Measurements from ENCODE around the gene RTN4R.

RTN4R gene

DNA sequence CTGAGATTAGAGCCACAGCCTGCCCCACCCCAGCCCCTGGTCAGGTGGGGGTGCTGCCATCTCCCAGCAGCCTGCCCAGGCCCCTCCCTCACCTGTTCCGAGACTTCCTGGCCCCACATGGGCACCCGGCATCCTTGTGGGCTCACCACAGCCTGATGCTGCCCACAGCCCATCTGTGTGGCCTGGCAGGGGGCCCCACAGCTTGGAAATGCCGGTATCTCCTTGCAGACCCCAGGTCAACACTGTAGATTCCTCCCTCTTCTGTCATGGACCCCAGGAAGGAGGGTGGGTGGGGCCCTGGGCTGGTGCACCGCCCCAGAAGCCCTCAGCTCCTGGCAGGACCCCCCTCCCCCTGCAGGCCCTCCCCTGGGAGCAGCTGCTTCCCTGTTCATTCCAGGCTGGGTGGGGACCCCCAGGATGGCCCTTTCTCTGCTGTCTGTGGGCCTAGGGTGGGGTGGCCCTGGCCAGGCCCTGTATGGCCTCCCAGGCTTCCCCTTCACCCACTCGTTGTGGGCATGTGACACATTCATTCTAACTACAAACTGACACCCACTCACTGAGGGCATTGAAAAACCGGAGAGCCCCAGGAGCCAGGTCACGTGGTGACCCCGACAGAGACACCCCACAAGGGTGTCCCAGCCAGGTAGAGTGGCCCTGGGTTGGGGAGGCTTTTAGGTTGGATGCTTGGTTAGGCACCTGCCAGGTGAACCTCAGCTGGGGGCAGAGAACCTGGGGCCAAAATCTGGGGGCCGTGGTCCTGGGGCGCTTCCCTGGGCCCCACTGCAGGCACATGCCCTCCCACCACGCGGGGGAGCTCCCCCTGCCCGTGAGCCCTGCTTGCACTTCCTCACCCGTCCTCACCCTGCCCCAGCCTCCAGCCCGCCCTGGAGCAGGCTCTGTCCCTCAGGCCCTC is 73.2 kb downstream of the RTN4R start:
- DNase-seq: no peak

DNA sequence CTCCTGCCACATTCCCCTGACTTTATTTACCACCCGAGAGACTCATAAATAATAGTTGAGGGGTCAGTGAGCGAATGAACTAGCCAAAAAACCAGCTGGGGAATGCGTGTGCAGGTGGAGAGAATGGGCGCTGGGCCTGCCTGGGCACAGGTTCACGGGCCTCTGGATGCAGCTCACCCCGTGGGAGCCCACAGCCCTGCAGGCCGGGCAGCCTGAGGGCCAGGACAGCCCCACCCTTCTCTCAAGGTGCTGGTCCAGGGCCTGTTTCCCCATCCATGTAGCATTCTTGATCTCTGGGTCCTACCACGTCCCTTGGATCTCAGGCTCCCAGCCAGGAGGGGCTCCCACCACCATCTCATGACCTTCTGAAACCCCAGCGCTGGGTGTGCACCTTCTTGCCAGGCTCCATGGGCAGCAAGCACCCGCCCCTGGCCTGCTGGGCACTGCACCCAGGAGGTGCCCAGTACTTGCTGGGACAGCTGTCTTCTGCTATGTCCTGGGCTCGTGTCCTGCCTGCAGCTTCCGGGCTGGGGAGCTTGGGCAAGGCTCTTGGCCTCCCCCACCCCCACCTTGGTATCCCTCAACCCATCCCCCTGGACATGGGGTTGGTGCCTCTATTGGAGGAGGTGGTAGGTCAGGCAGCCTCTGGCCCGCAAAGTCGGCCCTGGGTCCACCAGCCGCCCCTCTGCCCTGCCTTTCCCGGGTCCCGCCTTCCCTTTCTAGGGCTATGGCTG is 74.2 kb downstream of the RTN4R start:
- DNase-seq: no peak

DNA sequence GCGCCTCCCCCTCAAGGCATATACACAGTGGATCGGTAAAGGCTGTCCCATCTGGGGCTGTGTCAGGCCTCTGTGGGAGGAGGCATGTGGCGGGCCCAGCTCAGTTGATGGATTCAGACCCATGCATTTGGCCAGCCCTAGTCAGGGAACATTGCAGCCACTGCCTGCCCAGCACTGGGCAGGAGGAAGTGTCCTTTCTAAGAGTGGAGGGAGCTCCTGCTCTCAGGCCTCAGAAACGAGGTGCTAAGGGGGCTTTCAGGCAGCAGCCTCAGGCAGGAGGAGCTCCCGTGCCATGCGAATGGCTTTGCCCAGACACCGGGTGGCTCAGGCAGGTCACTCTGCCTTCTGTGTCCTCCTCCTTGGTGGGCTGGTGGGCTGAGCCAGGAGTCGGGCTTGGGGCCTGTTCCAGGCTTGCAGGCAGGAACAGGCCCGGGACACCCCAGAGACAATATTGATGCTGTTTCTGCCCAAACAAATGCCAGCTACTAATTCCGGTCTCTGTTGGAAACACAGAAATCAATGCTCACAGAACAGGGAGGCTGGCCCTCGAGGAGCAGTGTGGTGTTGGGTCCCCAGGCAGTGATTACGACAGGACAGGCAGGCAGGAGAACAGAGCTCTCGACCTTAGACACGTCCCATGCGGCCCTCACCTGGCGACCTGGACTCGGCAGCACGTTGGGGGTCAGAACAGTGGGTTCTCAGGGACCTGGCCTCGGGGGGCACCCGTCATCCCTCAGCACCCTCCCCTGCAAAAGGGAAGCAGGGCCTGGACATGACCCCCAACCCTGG is 75.0 kb downstream of the RTN4R start:
- DNase-seq: no peak

DNA sequence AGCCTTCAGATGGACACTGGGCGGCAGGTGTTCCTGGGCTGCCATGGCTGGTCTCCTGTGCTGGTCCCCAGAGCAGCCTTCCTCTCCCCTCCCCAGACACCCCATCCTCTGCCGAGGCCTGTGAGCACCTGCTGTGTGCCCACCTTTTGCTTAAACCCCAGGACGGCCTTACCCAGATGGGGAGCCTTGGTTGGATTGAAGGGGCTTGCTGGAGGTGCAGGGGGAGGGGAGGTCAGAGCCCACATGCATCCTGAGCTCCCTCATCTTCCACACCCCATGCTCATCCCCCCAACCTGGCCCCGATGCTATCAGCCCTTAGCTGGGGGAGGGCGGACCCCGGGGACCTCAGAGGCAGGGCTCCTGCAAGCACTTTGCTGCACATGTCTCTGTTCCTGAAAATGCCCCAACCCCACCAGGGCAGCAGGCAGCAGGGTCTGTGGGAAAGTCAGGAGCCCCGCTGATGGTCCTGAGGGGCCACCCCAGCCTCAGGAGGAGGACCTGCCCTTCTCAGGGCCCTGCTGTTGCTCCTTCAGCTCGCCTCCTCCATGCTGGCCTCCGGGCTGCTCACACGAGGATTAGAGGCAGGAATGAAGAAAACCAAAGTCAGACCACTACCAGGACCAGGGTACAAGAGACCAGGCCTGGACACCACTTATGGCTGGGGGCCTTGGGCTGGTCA is 75.7 kb downstream of the RTN4R start:
- DNase-seq: no peak

DNA sequence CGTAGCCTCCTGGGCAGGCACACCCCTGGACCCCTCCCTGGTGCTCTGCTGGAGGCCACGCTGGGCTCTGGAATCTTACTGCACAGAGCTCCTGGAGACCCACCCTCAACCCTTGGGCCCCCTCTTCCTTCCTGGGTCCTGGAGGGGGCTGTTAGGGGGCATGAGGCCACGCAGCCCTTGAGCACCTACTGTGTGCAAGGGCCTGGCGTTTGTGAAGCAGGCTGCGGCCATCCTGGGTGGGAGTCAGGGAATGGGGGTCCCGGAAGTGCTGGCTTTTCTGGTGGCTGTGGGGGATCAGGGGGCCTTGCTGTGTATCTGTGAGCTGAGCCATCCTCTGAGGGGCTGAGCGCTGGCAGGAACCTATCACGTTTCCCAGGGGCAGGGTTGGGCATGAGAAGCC is 76.3 kb downstream of the RTN4R start:
- no peak for DNase-seq

Data from activated CD4-positive, alpha-beta T cell treated with anti-CD3 and anti-CD28 coated beads for 4 hours (primary cell).